AG10803 (cell line): Measurements from ENCODE around the gene SLC25A30.
"Not testable (repeated sequence)": the region's sequence is repeated elsewhere in the genome, so short reads cannot be mapped to it uniquely, and the experiment has no call there.

Source experiments
- DNase-seq: peaks from one replicate; pipeline ENCODE4 v3.0.0; 2010; ENCODE audit warnings: low read depth
- H3K4me3 ChIP-seq: 2 replicates; pipeline ENCODE4 v1.5.1; 2011; ENCODE audit warnings: mild to moderate bottlenecking, low read length, control low read depth
- TF ChIP-seq, protein P1 (sequence below): conservative IDR thresholded peaks from 2 replicates; pipeline ENCODE4 v1.5.1; 2011; ENCODE audit warnings: mild to moderate bottlenecking, low read length, control low read depth, inconsistent platforms

Gene SLC25A30

DNA sequence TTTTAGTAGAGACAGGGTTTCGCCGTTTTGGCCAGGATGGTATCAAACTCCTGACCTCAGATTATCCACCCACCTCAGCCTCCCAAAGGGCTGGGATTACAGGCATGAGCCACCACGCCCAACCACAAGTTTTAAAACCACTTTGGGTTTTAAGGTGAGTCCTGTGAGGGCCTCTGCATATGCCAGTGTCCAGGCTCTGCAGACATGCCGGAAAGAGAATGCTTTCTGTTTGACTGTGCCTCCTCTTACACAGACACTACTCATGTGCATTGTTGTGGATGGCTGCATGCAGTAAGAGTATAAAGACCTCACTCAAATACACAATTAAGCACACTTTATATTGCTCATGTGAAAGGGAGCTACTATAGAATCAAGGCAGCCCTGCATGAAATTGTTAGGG lies 20.8 kb upstream of the SLC25A30 start:
- no peak for DNase-seq
- no peak overlapping the region for H3K4me3 ChIP-seq
- TF ChIP-seq, protein P1, sequence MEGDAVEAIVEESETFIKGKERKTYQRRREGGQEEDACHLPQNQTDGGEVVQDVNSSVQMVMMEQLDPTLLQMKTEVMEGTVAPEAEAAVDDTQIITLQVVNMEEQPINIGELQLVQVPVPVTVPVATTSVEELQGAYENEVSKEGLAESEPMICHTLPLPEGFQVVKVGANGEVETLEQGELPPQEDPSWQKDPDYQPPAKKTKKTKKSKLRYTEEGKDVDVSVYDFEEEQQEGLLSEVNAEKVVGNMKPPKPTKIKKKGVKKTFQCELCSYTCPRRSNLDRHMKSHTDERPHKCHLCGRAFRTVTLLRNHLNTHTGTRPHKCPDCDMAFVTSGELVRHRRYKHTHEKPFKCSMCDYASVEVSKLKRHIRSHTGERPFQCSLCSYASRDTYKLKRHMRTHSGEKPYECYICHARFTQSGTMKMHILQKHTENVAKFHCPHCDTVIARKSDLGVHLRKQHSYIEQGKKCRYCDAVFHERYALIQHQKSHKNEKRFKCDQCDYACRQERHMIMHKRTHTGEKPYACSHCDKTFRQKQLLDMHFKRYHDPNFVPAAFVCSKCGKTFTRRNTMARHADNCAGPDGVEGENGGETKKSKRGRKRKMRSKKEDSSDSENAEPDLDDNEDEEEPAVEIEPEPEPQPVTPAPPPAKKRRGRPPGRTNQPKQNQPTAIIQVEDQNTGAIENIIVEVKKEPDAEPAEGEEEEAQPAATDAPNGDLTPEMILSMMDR, result no peak

DNA sequence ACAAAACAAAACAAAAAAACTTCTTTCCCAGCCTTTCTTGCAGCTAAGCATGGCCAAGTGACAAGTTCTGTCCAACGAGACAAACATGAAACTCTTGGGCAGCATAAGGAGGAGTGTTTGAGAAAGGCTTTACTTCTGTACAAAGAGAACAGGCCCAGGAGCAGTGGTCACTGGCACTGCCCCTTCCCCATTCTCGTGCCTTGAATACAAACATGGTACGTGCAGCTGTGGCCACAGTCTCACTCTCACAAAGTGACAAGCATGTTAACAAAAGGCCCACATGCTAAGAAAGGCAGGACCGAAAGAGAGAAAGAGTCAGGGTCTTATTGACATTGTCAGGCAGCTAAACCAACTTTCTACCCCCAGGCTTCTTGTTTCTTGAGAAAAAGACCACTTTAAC lies 19.8 kb upstream of the SLC25A30 start:
- TF ChIP-seq, protein P1, result no peak
- no peak for DNase-seq
- H3K4me3 ChIP-seq, result no peak overlapping the region

DNA sequence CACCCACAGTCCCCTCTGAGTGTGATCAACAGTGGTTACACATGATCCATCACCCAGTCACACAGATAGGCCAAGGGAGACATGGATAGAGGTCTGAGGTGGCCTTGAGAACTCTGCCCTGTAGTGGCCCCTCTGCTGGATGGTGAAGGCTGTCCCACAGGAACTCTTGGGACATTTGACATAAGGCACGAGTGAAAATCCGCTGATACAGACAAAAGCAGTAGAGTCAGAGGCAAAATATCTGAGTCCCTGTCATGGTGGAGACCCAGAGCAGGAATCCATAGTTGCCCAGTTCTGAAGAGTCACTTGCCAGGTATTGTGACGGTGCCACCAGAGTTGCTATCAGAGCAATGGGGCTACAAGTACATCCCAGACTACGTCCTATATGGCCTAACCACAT lies 18.8 kb upstream of the SLC25A30 start:
- TF ChIP-seq, protein P1, result no peak
- no peak for DNase-seq
- no peak overlapping the region for H3K4me3 ChIP-seq

DNA sequence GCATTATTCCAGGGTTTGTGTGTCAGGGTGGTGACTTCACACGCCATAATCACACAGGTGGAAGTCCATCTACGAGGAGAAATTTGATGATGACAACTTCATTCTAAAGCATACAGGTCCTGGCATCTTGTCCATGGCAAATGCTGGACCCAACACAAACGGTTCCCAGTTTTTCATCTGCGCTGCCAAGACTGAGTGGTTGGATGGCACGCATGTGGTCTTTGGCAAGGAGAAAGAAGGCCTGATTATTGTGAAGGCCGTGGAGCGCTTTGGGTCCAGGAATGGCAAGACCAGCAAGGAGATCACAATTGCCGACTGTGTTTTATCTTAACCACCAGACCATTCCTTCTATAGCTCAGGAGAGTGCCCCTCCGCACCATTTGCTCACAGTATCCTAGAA lies 18.2 kb upstream of the SLC25A30 start:
- DNase-seq, result no peak
- H3K4me3 ChIP-seq, result no peak overlapping the region
- TF ChIP-seq, protein P1, result no peak

DNA sequence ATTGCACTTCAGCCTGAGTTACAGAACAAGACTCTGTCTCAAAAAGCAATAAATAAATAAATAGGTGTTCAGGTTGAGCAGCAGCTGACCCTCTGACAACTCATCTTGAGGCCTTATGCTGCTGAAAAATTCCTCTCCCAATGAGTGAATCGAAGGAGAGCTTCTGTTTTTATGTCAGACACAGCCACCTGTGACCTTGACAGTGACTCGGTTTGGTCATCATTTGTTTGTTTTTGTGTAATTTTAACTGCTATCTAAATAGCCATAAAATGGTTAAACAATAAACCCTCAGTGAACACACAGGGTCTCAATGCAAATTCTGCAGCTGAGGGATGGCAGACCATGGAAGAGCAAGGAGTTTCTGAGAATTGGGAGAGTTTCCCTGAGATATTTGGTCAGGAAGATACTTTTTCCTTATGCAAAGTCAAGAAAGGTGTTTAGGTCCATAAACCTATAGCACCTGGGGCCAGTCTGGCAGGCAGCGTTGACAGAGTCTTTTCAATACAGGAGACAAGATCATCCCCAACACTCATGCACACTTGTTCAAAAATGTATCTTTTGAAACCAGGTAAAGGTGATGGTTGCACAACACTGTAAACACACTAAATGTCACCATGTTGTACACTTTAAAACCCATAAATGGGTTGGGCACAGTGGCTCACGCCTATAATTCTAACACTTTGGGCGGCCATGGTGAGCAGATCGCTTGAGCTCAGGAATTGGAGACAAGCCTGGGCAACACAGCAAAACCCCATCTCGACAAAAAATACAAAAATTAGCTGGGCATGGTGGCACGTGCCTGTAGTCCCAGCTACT lies 16.6 kb upstream of the SLC25A30 start:
- no peak for DNase-seq
- H3K4me3 ChIP-seq, result no peak overlapping the region
- TF ChIP-seq, protein P1, result no peak

DNA sequence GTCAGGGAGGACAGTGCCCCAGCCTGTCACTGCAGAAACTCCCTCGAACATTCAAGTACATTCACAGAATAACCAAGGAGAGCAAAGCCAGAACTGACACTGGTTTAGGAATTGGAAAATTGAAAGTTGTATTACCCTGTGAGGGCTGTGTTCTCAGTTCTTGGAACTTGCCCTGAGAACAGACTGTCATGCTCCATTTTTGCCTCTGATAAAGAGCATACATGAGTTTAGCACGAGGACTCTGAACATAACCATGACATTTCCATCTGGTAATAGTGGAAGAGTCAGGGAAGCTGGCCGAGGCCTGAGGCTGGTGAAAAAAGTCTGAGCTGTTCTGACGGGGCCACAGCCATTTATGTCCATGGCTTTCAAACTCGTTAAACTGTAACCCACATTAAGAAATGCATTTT lies 15.2 kb upstream of the SLC25A30 start:
- no peak for DNase-seq
- no peak overlapping the region for H3K4me3 ChIP-seq
- TF ChIP-seq, protein P1, result no peak

DNA sequence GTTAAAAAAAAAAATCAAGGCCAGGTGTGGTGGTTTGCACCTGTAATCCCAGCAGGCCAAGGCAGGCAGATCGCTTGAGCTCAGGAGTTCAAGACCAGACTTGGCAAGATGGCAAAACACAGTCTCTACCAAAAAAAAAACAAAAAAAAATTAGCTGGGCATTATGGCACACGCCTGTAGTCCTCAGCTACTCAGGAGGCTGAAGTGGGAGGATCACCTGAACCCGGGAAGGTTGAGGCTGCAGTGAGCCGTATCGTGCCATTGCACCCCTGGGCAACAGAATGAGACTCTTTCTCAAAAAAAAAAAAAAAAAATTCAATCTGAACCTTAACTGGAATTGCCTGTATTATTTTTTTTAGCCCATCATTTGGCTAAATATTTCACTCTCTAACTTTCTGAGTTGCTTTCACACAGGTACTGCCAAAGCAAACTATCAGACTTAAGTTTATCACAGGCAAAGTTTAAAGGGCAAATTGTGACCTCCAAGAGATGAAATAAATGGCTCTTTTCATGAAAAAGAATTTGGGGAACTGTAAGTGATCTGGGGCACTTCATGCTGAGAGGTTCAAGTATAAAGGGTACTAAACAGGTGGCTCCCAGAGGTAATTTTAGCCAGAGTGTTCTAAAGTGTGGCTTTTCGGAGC lies 14.7 kb upstream of the SLC25A30 start:
- TF ChIP-seq, protein P1, result no peak
- no peak for DNase-seq
- no peak overlapping the region for H3K4me3 ChIP-seq

DNA sequence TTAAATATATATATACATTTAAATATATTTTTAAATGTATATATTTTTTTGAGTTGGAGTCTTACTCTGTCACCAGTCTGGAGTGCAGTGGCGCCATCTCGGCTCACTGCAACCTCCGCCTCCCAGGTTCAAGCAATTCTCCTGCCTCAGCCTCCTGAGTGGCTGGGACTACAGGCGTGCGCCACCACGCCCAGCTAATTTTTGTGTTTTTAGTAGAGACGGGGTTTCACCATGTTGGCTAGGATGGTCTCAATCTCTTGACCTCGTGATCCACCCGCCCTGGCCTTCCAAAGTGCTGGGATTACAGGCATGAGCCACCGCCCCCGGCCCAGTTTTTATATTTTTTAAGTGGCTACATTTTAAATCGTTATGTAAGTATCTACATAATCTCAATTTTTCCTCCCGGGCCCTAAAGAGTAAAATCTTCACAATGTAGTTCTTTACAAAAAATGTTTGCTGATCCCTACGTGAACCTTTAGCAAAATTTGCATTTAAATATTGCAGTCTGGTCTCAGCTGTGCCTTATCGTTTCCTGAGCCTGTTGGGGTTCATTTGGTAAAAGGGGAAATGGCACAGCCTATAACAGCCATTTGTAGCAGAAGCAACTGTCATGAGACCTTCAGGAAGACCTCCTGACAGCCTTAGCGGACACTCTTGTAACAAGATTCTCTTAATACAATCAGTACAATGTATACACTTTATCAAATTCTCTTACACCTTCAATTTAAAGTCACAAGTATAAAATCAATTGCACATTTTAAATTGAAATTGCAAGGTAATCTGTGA lies 8.1 kb upstream of the SLC25A30 start:
- DNase-seq, result not testable (repeated sequence)

More for the DNA sequence above, 8.1 kb upstream of the SLC25A30 start:
- not testable (repeated sequence) for H3K4me3 ChIP-seq
